ENCODE results near the gene LRRC39. TPM values are rescaled to one million over a fixed set of nuclear protein-coding genes. Genes with fewer than 3 reads are reported as not detected.
A peak's percentile ranks its signal among the peaks of the same experiment; 100 is the strongest.
"Not testable (repeated sequence)": the region's sequence is repeated elsewhere in the genome, so short reads cannot be mapped to it uniquely, and the experiment has no call there.

LRRC39 gene
- total RNA-seq (2014; rRNA removed; shearing (Covaris generic)) = 0.06 TPM in 1 of 2 replicates, not detected in the other

DNA sequence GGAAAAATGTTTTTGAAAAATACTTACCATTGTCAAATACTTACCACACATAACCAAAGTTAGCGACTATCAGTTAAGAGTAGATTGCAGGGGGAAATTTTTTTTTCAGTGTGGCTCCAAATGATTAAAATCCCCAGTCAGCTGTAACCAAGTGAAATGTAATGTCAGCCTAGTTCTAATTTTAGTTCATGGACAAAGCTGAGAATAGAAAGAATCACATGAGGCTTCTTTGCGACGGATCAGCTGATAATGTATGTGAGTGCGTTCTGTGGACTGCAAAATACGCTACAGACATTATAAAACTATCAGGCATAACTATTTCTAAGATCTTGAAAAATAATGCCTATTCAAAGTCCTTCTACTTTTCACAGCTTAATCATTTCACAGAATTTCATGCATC, at the start of gene LRRC39:
TSS of gene LRRC39 (minus strand) at position 166 of the 400 bp plus-strand sequence. CDS start 9,740 bp downstream, outside the sequence.
- no peak for DNase-seq (ENCODE audit: low spot score)

DNA sequence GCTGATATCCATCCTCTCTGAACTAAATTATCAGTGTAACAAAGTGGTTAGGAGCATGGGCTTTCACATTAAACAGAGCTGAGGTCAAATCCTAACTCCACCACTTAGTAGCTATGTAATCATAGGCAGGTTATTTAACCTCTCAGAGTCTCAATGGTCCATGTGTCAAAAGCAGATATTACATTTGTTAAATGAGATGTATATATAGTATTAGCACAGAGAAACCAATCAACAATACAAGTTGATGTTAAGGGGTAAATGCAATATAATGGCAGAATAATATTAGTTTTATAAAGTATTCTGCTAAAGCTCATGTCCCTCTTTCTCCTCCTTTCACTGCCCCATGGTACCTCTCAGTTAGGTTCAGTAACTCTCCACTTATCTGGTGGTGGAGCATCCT, 44.4 kb upstream of the LRRC39 start:
- DNase-seq (ENCODE audit: low spot score) = no peak

DNA sequence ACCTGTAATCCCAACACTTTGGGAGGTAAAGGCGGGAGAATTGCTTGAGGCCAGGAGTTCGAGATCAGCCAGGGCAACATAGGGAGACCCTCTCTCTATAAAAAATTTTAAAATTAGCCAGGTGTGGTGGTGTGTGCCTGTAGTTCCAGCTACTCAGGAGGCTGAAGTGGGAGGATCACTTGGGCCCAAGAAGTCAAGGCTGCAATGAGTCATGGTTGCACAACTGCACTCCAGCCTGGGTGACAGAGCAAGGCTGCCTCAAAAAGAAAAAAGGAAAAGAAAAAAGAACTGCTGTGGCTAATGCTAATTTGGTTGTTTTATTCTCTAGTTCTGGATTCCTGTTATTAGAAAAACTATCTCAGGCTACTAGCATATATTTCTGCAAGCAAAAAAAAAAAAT, 41.8 kb upstream of the LRRC39 start:
- DNase-seq (ENCODE audit: low spot score) = no peak

DNA sequence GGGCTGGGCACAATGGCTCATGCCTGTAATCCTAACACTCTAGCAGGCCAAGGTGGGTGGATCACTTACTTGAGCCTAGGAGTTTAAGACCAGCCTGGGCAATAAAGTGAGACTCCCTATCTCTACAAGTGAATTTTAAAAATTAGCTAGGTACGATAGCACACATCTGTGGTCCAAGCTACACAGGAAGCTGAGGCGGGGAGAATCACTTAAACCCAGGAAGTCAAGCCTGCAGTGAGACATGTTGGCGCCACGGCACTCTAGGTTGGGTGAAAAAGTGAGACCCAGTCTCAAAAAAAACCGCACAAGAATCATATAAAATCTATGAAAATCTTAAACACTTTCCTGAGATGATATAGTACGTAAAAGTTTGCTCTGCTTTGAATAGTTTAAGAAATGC, 41.4 kb upstream of the LRRC39 start:
- no peak for DNase-seq (ENCODE audit: low spot score)

DNA sequence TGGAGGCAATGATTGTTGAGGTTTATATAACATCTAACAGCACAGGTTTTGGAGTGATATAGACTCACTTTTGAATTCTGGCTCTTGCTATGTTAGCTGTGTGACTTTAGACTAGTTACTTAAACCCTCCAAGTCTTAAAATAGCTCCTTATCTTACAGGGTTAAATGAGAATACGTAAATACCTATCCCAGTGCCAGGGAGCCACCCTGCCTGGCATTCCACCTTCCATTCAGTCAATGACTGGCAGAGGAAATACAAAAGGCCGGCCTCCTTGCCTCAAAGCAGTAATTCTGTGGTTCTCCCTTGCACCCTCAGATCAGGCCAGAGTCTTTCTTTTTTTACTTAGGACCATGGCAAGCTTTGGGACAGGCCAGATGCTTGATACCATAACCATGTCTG, 39.8 kb upstream of the LRRC39 start:
- no peak for DNase-seq (ENCODE audit: low spot score)

DNA sequence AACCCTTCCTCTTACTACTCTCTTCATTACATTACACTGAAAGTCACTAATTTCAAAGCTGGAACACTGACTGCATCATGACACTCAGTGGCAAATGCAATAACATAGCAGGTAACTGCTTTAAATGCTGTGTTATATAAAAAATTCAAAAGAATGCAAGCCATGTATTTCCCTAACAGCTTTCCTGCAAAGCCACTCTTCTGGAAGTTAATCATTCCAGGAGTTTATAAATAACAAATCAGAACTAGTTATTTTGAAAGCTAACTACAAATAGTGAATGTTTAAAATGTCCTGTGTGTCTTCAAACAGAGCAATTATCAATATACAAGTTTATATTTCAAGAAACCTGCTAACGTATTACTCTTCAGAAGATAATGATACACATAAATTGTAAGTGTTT, 37.0 kb upstream of the LRRC39 start:
- no peak for DNase-seq (ENCODE audit: low spot score)

DNA sequence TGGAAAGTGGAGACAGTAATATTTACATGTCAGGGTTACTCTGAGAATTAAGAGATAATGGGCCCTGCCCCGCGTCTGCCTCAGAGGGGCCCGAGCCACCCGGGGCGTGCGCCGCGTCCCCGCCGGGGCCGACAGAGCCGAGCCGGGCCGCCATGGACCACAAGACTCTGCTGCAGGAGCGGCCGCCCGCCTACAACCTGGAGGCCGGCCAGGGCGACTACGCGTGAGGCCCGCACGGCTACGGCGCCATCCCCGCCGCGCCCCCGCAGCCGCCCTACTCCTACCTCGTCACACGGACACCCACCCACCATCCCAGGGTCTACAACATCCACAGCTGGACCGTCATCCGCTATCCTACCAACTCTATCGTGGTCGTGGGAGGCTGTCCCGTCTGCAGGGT, 35.1 kb upstream of the LRRC39 start:
- no peak for DNase-seq (ENCODE audit: low spot score)

DNA sequence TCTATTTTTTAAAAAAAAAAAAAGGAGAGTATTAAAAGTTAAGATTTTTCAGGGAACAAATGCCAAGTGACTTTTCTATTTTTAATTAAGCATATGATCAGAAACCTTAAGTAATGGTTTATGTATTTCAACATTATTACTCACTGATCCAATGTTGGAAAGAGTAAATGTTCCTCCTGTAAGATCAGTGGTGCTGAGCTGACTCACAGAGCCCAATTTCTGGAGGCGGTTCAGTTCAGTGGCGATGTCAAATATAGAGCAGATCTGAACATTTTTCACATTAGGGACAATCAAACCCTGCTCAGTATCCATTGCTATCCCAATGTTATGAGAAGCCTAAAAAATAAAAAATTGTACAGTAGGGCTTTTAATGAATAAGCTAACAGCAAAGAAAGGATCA, 28.2 kb upstream of the LRRC39 start:
- no peak for DNase-seq (ENCODE audit: low spot score)

DNA sequence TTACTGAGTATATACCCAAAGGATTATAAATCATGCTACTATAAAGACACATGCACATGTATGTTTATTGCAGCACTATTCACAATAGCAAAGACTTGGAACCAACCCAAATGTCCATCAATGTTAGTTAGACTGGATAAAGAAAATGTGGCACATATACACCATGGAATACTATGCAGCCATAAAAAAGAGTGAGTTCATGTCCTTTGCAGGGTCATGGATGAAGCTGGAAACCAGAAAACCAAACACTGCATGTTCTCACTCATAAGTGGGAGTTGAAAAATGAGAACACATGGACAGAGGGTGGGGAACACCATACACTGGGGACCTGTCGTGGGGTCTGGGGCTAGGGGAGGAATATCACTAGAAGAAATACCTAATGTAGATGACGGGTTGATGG, 27.5 kb upstream of the LRRC39 start:
- not testable (repeated sequence) for DNase-seq (ENCODE audit: low spot score)

DNA sequence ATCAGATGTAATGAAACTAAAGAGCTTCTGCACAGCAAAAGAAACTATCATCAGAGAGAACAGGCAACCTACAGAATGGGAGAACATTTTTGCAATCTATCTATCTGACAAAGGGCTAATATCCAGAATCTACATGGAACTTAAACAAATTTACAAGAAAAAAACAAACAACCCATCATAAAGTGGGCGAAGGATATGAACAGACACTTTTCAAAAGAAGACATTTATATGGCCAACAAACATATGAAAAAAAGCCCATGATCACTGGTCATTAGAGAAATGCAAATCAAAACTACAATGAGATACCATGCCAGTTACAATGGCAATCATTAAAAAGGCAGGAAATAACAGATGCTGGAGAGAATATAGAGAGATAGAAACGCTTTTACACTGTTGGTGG, 27.0 kb upstream of the LRRC39 start:
- DNase-seq (ENCODE audit: low spot score) = not testable (repeated sequence)

- DNase-seq (ENCODE audit: low spot score) = not testable (repeated sequence)
Observed at GRCh38 chr1:100202703-100203102, 24.6 kb upstream of the LRRC39 start.

GRCh38 chr1:100200060-100200459, 22.0 kb upstream of the LRRC39 start:
- DNase-seq (ENCODE audit: low spot score) = not testable (repeated sequence)

DNA sequence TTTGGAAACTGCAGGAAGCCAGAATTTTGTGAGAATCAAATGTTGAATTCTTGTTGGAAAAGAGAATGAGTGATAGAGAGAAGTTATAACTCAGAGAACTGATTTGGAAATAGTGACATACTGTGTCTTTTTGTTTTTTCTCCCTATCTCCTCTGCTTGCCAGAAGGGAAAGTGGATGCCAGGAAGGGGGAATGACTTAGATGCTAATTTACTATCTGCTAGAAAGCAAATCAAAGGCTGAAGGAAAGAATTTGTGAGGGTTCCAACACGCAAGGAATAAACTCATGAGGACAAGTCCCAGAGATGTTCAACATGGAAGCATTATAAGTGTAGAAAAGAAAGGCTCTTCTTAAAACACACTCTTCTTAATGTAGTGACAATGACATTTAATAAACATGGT, 20.5 kb upstream of the LRRC39 start:
- DNase-seq (ENCODE audit: low spot score) = no peak

DNA sequence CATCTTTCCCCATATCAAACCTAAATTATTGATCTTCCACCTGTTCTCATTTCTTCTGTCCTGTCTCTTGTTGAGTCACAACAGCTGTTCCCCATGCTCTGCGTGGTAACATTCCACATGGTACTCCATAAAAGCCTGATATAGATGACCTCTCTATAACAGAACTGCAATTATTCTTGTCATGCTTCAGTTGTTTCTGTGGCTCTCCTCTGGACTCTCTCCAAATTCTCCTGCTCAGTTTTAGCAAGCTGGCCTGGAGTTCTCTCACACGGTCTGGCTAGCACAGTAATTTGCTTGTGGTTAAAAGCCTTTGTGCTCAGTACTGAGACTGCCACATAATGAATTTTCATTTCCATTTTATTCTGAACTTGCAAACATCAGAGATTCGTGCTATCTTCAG, 10.6 kb upstream of the LRRC39 start:
- DNase-seq (ENCODE audit: low spot score) = peak; percentile 89

- DNase-seq (ENCODE audit: low spot score) = peak; percentile 29
Observed at GRCh38 chr1:100187912-100188311, 9.9 kb upstream of the LRRC39 start.

GRCh38 chr1:100184536-100184935, 6.5 kb upstream of the LRRC39 start:
- no peak for DNase-seq (ENCODE audit: low spot score)

- no peak for DNase-seq (ENCODE audit: low spot score)
Observed at GRCh38 chr1:100183370-100183769, 5.3 kb upstream of the LRRC39 start.

DNA sequence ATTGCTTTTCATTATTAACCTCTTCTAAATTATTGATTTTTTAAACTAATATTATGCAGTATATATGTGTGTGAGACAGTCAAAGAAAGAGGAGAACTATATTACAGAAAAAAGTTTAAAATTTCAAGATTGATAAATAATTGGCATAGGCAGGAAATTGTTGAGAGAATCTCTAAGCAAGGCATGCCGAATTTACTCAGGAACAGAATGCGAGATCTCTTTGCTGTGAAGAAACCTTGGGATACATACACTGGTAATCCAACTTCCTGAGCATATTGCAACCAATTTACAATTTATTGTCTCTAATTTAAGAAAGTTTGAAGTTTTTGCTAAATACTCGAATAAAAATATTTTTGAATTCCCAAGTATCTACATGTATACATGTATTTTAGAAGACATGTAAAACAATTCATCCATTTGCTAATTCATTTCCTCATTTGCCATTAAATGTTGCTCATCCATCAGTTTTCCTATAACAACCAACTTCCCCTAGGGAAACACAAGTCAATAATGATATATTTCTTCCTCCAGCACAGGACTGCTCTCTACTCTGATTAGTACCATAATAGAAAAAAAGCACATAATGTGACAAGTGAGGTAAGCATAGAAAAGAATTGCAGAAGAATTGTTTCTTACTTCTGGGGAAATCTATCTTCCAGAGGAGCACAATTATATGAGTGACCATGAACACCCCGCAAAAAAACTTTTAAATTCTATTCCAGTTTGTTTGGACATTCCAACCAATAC, 588 bp downstream of the LRRC39 start:
- DNase-seq (ENCODE audit: low spot score) = no peak

DNA sequence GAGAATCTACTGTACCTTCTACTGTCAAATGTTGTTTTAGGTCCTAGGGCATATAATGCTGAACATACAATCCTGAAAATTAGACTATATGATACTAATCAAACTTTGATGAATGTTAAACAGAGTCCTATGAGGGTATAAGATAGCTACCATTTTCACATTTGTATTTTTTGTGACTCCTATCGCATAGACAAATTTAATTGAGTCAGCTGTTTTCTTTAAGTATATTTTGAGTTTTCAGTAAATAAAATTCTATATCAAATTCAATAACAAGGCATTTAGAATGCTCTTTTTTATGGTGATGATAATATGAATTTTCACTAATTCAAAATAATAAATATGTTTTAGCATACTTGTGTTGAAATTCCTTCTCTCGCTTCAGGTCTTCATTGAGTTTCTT, 10.0 kb downstream of the LRRC39 start:
- DNase-seq (ENCODE audit: low spot score) = no peak

- no peak for DNase-seq (ENCODE audit: low spot score)
Observed at GRCh38 chr1:100164702-100165101, 13.4 kb downstream of the LRRC39 start.

DNA sequence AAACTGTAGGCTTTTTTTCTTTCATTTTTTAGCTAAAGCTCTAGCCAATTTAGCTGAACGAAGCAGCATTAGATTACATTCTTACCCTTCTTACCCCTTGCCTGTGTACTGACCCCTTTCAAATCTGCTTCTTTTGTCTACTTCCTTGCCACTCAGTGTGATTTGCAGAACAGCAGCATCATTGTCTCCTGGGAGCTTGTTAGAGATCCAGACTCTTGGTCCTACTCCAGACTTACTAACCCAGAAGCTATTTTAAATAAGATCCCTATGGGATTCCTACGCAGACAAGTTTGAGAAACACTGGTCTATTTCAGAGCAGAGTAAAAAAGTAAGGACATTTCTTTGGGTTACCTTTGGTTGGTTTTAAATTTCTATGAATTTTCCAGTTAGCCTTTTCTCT, 13.8 kb downstream of the LRRC39 start:
- DNase-seq (ENCODE audit: low spot score) = no peak

- no peak for DNase-seq (ENCODE audit: low spot score)
Observed at GRCh38 chr1:100162881-100163280, 15.2 kb downstream of the LRRC39 start.

GRCh38 chr1:100152271-100152670, 25.8 kb downstream of the LRRC39 start:
- no peak for DNase-seq (ENCODE audit: low spot score)

DNA sequence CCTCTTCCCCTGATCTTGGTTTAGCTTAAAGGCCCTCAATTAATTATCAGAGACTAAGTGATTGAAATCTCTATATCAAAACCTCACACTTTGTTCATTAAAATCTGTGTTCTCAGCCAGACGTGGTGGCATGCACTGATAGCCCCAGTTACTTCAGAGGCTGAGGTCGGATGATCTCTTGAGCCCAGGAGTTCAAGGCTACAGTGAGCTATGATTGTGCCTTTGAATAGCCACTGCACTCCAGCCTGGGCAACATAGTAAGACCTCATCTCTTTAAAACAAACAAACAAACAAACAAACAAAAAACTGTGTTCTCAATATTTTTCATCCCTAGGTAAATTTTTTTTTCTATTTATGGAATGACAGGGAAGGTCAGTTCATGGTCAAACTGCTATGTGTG, 26.4 kb downstream of the LRRC39 start:
- no peak for DNase-seq (ENCODE audit: low spot score)
